GM21423 (cell line): ENCODE measurements around the gene ZSCAN20.

ENCODE experiments used
- ATAC-seq: cut with Tn5 transposase; IDR thresholded peaks from one replicate; pipeline ENCODE4 v1.9.1; 2021; ENCODE audit warnings: mild to moderate bottlenecking, moderate library complexity; ENCODE audit not compliant: unreplicated experiment

The ZSCAN20 gene

DNA sequence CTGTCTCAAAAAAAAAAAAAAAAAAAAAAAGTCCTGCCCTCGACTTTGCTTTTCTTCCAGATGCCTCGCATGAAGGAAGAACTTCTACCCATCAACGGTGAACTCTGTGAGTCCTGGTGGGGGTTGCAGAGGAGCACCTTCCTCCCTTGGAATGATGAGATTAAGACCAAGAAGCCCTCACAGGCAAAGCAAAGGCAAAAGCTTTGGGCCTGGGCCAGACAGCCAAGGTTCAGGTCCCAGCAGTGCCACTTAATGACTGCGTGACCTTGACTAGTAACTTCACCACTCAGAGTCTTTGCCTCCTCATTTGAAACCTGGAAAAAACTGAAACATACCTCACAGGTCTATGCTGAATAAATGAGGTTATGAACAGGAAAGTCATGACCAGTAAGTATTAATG, 55.5 kb downstream of the ZSCAN20 start:
- no peak for ATAC-seq

DNA sequence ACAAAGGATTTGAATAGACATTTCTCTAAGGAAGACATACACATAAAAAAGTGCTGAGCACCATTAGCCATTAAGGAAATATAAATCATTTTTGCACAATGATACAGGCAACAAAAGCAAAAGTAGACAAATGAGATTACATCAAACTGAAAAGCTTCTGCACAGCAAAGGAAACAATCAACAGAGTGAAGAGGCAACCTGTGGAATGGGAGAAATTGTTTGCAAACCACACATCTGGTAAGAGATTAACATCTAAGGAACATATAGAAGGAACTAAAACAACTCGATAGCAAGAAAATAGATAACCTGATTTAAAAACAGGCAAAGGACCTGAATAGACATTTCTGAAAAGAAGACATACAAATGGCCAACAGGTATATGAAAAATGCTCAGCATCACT, 57.5 kb downstream of the ZSCAN20 start:
- no peak for ATAC-seq

GRCh38 chr1:33532250-33532649, 59.8 kb downstream of the ZSCAN20 start:
- no peak for ATAC-seq

DNA sequence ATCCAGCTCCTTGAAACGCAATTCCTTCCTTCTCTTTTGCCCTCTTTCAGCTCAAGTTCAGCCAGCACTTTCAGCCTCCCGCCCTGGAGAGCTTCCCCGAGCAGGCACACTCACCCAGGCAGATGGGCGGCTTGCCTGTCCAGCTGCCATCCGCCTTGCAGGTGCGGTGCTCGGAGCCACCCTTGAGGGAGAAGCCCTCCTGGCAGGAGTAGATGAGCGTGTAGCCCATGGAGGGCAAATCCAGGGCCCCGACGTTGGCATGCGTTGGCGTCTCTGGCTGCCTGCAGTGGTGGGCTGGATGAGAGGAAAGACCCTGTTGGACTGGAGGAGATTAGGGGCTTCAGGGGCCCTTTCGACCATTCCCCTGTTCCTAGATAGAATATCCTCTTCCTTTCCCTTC, 60.5 kb downstream of the ZSCAN20 start:
- no peak for ATAC-seq

DNA sequence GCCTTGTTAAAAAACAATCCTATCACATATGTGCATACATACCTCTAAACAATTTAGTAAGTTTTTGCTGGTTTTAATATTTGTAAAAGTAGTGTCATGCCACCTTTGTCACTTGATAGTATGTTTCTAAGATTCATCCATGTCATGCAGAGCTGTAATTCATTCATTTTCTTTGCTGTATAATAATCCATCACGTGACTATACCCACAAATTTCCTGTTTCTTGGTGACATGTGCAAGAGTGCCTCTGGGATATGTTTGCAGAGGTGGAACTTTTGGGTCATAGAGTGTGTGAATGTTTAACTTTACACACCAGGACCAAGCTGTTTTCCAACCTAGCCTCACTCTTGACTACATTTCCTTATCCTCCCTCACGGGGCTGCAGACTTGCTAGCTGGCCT, 62.9 kb downstream of the ZSCAN20 start:
- no peak for ATAC-seq

GRCh38 chr1:33537885-33538284, 65.4 kb downstream of the ZSCAN20 start:
- ATAC-seq: no peak

- ATAC-seq: no peak
Measured at GRCh38 chr1:33541966-33542365, 69.5 kb downstream of the ZSCAN20 start.
